ENCODE results near the gene HACD3. TPM values are rescaled to one million over a fixed set of nuclear protein-coding genes. Genes with fewer than 3 reads are reported as not detected.
"Not testable (repeated sequence)": the region's sequence is repeated elsewhere in the genome, so short reads cannot be mapped to it uniquely, and the experiment has no call there.

The HACD3 gene
- total and polyA plus RNA-seq, 2 donors (not counting 1 experiment from before 2014, with no cell fraction given): 4.5 to 18.8 TPM

- H3K4me2 ChIP-seq (replicated peaks; ENCODE audit: low read depth, low read length, poor library complexity, severe bottlenecking): no peak overlapping the region
- H3K27ac Mint-ChIP-seq: no peak overlapping the region
These were observed 20.4 kb downstream of the HACD3 start for GRCh38 chr15:65550681-65551098.

GRCh38 chr15:65551183-65551582 is 20.9 kb downstream of the HACD3 start:
- ChIA-PET POLR2A (interaction anchor here (0.7 kb wide), 1 partner anchor 1132 kb away, joined by 3 read pairs; no protein-coding TSS in a partner anchor), CTCF (no interaction called here)
- Histone ChIP-seq H3K27ac (ENCODE audit: low read length in 2 of 2) (no peak overlapping the region), H3K79me2 (ENCODE audit: control insufficient read depth, insufficient read depth, low read length) (peaks cover 29% of the 10 kb centered on the region), H3K27me3 (replicated peaks in 1 of 4; ENCODE audit: control extremely low read depth in 1 of 4, control insufficient read depth in 3 of 4, insufficient read depth in 4 of 4, low read length in 3 of 4) (no peaks in the 10 kb centered on the region), H2AFZ (ENCODE audit: insufficient read depth, low read depth, low read length, poor library complexity, severe bottlenecking) (no peak overlapping the region), H4K20me1 (ENCODE audit: control insufficient read depth, insufficient read depth, low read length, poor library complexity, severe bottlenecking) (no peaks in the 10 kb centered on the region), H3K9me3 (ENCODE audit: control extremely low read depth in 1 of 3, control insufficient read depth in 2 of 3, insufficient read depth in 1 of 3, low read length in 2 of 3) (no peaks in the 10 kb centered on the region), H3K36me3 (replicated peaks in 1 of 2; ENCODE audit: control extremely low read depth in 1 of 2, control insufficient read depth in 1 of 2, extremely low read depth in 1 of 2, insufficient read depth in 2 of 2, low read length in 1 of 2) (peaks cover 3 to 6% of the 10 kb centered on the region in 2 experiments), H3K4me3 (ENCODE audit: control extremely low read depth in 1 of 5, extremely low read depth in 1 of 5, insufficient read depth in 1 of 5, low read depth in 2 of 5, low read length in 4 of 5) (no peak overlapping the region), H3K4me1 (ENCODE audit: control insufficient read depth in 2 of 2, insufficient read depth in 2 of 2, low read length in 2 of 2) (no peaks in the 10 kb centered on the region), H3K4me2 (replicated peaks; ENCODE audit: low read depth, low read length, poor library complexity, severe bottlenecking) (no peak overlapping the region), H3K9ac (ENCODE audit: low read length) (no peak overlapping the region)
- Mint-ChIP-seq H3K4me3 (no peak overlapping the region), H3K27me3 (no peaks in the 10 kb centered on the region), H3K9me3 (ENCODE audit: insufficient read depth) (no peaks in the 10 kb centered on the region), H3K27ac (no peak overlapping the region), H3K4me1 (peaks cover 4% of the 10 kb centered on the region)
- intact Hi-C loops (cut with micrococcal nuclease): no loop called here
- DNase-seq (no peak), ATAC-seq (ENCODE audit: low read depth) (no peak)
- 83% methylated on average over 2 of the region's 2 CpGs for WGBS (ENCODE audit: insufficient coverage)
- TF ChIP-seq CTCF (IDR thresholded peaks at IDR 0.05): no peak
- TF ChIP-seq EZH2 (IDR thresholded peaks at IDR 0.05; ENCODE audit: borderline replicate concordance, insufficient read depth, low read depth, low read length, poor library complexity, severe bottlenecking): no peak

More at GRCh38 chr15:65550681-65551098, 20.4 kb downstream of the HACD3 start:
- H3K4me1 Mint-ChIP-seq: peaks cover 4% of the 10 kb centered on the region
- ChIA-PET CTCF (no interaction called here), POLR2A (no interaction called here)
- no peak overlapping the region for H3K4me3 Mint-ChIP-seq
- Histone ChIP-seq H3K4me1 (ENCODE audit: control insufficient read depth in 2 of 2, insufficient read depth in 2 of 2, low read length in 2 of 2) (no peaks in the 10 kb centered on the region), H3K9me3 (ENCODE audit: control extremely low read depth in 1 of 3, control insufficient read depth in 2 of 3, insufficient read depth in 1 of 3, low read length in 2 of 3) (no peaks in the 10 kb centered on the region), H3K27me3 (replicated peaks in 1 of 4; ENCODE audit: control extremely low read depth in 1 of 4, control insufficient read depth in 3 of 4, insufficient read depth in 4 of 4, low read length in 3 of 4) (no peaks in the 10 kb centered on the region), H3K36me3 (replicated peaks in 1 of 2; ENCODE audit: control extremely low read depth in 1 of 2, control insufficient read depth in 1 of 2, extremely low read depth in 1 of 2, insufficient read depth in 2 of 2, low read length in 1 of 2) (peaks cover 3 to 6% of the 10 kb centered on the region in 2 experiments), H2AFZ (ENCODE audit: insufficient read depth, low read depth, low read length, poor library complexity, severe bottlenecking) (no peak overlapping the region), H3K79me2 (ENCODE audit: control insufficient read depth, insufficient read depth, low read length) (peaks cover 33% of the 10 kb centered on the region), H3K4me3 (ENCODE audit: control extremely low read depth in 1 of 5, extremely low read depth in 1 of 5, insufficient read depth in 1 of 5, low read depth in 2 of 5, low read length in 4 of 5) (no peak overlapping the region), H3K9ac (ENCODE audit: low read length) (no peak overlapping the region), H3K27ac (ENCODE audit: low read length in 2 of 2) (no peak overlapping the region), H4K20me1 (ENCODE audit: control insufficient read depth, insufficient read depth, low read length, poor library complexity, severe bottlenecking) (no peaks in the 10 kb centered on the region)
- no peaks in the 10 kb centered on the region for H3K9me3 Mint-ChIP-seq (ENCODE audit: insufficient read depth)
- ATAC-seq (ENCODE audit: low read depth) (no peak), DNase-seq (no peak)
- WGBS (ENCODE audit: insufficient coverage): 50% methylated on average over 1 of the region's 3 CpGs
- TF ChIP-seq CTCF (IDR thresholded peaks at IDR 0.05) (no peak), EZH2 (IDR thresholded peaks at IDR 0.05; ENCODE audit: borderline replicate concordance, insufficient read depth, low read depth, low read length, poor library complexity, severe bottlenecking) (no peak)
- H3K27me3 Mint-ChIP-seq: no peaks in the 10 kb centered on the region
- intact Hi-C loops (cut with micrococcal nuclease): no loop called here

GRCh38 chr15:65552851-65553250 is 22.6 kb downstream of the HACD3 start:
- H3K4me3 Mint-ChIP-seq; H3K9me3 Mint-ChIP-seq (ENCODE audit: insufficient read depth); CTCF ChIA-PET; DNase-seq; H3K27me3 Mint-ChIP-seq; H3K4me1 Mint-ChIP-seq; H3K9me3 ChIP-seq (ENCODE audit: control extremely low read depth in 1 of 3, control insufficient read depth in 2 of 3, insufficient read depth in 1 of 3, low read length in 2 of 3); H3K27ac Mint-ChIP-seq; H3K27me3 ChIP-seq (replicated peaks in 1 of 4; ENCODE audit: control extremely low read depth in 1 of 4, control insufficient read depth in 3 of 4, insufficient read depth in 4 of 4, low read length in 3 of 4); H3K4me2 ChIP-seq (replicated peaks; ENCODE audit: low read depth, low read length, poor library complexity, severe bottlenecking); H3K27ac ChIP-seq (ENCODE audit: low read length in 2 of 2); H2AFZ ChIP-seq (ENCODE audit: insufficient read depth, low read depth, low read length, poor library complexity, severe bottlenecking); H3K4me3 ChIP-seq (ENCODE audit: control extremely low read depth in 1 of 5, extremely low read depth in 1 of 5, insufficient read depth in 1 of 5, low read depth in 2 of 5, low read length in 4 of 5); intact Hi-C loops (cut with micrococcal nuclease); H4K20me1 ChIP-seq (ENCODE audit: control insufficient read depth, insufficient read depth, low read length, poor library complexity, severe bottlenecking); ATAC-seq (ENCODE audit: low read depth); POLR2A ChIA-PET; H3K9ac ChIP-seq (ENCODE audit: low read length); H3K4me1 ChIP-seq (ENCODE audit: control insufficient read depth in 2 of 2, insufficient read depth in 2 of 2, low read length in 2 of 2): not testable (repeated sequence)
- Histone ChIP-seq H3K79me2 (ENCODE audit: control insufficient read depth, insufficient read depth, low read length) (peaks cover 22% of the 10 kb centered on the region), H3K36me3 (replicated peaks in 1 of 2; ENCODE audit: control extremely low read depth in 1 of 2, control insufficient read depth in 1 of 2, extremely low read depth in 1 of 2, insufficient read depth in 2 of 2, low read length in 1 of 2) (peaks cover 10 to 14% of the 10 kb centered on the region in 2 experiments)
- no CpG with 5 or more reads among the region's 6 CpGs for WGBS (ENCODE audit: insufficient coverage)

Data from B cell (primary cell).